UCSD-AML1 (cell line): Measurements from ENCODE around the gene MGAT3.
A peak's percentile ranks its signal among the peaks of the same experiment; 100 is the strongest.

Source experiments
- DNase-seq: peaks from one replicate; lab custom pipeline; 2025; ENCODE audit not compliant: unreplicated experiment; lab: John Stamatoyannopoulos, UW

Gene MGAT3

DNA sequence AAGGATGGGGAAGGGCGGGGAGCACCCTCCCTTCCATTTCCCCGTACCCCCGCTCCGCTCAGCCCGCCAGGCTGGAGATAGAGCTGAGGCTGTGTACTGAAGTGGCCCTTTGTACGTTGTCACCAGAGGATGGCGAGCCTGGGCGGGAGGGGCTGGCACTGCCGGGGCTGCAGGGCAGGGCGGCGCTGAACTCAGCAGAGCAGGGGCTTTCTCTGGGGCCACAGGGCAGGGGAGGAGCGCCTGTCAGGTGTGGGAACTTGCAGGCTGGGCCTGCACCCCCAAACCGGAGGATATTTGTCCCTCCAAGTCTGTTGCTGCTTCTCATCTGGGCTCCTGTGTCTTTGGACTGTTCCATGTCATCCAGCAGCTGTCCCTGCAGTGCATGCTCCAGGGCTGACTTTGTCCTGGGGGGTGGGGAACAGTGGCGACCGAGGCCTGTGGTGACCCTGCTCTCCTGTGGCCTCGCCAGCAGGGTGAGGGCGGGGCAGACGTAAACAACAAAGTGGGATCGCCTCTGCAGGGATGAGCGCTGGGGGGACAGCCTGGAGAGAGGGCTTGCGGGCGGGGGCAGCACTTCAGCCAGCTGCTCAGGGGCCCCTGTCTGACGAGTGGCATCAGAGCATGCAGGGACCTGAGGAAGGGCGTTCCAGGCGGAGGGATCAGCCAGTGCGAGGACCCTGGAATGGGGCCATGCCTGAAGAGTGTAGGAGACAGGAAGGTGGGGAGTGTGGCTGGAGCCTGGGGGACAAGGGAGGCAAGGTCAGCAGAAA, 13.1 kb downstream of the MGAT3 start:
- DNase-seq, result no peak

GRCh38 chr22:39470451-39471291, 13.9 kb downstream of the MGAT3 start:
- no peak for DNase-seq

- DNase-seq, result peak; percentile 50
These were observed 14.7 kb downstream of the MGAT3 start for GRCh38 chr22:39471381-39472141.

DNA sequence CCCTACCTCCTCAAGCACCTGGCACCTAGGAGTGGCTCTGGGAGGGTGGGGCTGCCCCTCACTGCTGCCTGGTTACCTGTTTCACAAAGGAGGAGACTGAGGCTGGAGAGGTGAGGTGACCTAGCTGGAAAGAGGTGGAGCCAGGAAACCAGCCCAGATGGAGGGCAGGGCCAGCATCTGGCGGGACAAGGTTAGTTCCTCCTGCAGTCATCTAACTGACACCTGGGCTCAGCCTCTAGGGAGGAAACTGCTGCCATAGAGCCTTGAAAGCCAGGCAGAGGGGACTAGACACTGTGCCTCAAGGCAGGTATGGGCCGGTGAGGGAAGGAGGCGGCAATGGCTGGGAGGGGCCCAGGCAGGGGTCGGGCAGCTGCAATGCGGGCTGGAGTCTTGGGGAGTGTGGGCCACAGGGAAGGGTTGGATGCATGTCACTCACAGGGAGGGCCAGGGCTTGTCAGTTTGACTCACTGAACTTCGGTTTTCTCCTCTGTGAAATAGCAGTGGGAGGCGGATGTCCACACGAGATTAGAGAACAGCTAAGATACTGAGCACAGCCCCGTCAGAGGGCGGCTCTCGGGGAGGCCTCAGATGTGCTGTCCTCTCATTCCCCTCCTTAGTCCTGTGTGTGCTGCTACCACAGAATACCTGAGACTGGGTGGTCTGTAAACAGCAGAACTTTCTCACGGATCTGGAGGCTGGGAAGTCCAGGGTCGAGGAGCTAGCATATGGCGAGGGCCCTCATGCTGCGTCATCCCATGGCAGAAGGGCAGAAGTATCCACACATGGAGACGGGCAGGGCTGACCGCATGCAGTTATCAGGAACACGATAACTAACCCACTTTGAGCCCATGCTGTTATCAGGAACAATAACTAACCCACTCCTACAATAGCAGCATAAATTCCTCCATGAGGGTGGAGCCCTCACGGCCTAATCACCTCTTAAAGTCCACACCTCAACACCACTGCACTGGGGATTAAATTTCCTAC, 16.1 kb downstream of the MGAT3 start:
- no peak for DNase-seq

DNA sequence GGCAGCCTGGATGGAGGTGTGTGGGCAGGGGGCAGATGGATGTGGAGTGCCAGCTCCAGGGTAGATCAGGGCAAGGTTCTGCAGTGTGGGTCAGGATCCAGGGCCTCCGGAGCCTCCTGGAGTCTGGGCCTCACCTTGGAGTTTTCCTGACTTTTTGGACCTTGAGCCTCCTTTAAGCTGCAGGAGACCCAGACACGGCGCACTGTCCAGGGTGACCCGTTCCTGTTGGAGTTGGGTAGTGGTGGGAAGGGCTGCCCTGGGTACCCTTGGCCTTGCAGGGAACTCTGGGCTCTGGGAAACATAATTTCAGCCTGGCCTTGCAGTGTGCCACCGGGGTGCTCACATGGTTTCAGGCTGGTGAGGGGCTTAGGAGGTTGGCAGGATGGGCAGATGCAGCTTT, 17.0 kb downstream of the MGAT3 start:
- no peak for DNase-seq

GRCh38 chr22:39474351-39475111, 17.7 kb downstream of the MGAT3 start:
- DNase-seq, result no peak

- DNase-seq, result no peak
These were observed 18.5 kb downstream of the MGAT3 start for GRCh38 chr22:39475337-39475736.

GRCh38 chr22:39475902-39476301, 19.1 kb downstream of the MGAT3 start:
- DNase-seq, result no peak

DNA sequence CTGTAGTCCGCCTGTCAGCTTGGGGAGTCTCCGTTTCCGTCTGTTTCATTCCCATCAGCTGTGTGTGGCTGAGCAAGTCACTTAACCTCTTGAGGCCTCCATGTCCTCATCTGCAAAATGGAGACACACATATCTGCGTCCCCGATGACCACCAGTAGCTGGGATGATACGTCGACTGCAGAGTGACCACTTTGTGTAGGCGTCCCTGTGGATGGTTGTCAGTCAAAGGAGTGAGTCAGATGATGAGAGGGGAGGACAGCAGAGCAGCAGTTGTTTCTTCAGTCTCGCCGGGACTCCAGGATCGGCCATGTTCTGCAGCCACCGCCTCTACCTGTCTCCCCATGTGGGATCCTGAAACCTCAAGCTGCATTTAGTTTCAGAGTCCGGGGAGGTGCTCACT, 19.9 kb downstream of the MGAT3 start:
- no peak for DNase-seq

DNA sequence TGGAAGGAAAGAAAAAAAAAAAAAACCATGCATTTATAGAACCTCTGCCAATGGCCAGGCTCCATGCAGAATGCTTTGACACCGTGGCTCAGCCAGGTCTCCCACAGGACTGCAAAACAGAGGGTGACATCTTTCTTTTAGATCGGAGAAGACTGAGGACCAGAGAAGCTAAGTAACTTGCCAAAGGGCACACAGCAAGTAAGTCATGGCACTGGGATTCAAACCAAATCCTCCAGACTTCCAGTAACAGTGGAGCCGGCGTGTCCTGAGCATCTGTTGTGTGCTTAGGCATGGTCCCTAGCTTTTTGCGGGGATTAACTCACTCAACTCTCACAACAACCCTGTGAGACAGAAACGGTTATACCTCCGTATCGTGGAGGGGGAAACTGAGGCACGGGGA, 20.7 kb downstream of the MGAT3 start:
- no peak for DNase-seq

GRCh38 chr22:39478441-39478850, 21.6 kb downstream of the MGAT3 start:
- peak; percentile 40 for DNase-seq

DNA sequence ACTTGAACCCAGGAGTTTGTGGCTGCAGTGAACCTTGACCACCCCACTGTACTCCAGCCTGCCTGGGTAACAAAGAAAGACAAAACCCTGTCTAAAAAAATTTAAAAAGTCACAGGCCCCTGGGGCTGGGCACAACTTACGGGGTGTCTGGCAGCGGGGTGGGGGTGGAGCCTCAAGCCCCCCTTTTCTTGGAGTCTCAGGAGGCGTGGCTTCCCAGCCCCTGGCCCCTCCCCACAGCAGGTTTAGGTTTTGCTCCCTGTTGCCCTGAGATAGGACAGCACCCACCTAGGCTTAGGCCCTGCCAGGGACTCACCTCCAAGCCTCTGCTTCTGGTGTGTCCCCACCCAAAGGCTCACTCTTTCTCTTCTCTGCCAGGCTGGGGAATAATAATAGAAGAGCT, 22.4 kb downstream of the MGAT3 start:
- DNase-seq, result no peak

- DNase-seq, result no peak
These were observed 23.7 kb downstream of the MGAT3 start for GRCh38 chr22:39480557-39480956.

DNA sequence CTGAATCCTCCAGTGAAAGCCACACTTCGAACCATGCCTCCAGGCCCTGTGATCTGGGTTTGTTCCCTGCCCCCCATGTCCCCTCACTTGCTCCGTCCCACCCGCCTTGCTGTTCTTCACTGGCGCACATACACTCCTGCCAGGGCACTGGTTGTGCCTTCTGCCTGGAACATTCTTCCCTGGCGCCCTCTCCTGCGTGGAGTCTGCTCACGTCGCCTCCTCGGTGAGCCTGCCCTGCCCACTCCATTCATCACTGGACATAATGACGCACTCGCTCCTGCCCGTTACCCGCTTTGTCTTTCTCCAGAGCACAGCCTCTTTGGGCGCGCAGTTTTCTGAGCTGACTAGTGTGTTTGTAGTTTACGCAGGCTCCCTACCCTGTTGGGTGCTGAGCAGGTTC, 24.2 kb downstream of the MGAT3 start:
- no peak for DNase-seq

DNA sequence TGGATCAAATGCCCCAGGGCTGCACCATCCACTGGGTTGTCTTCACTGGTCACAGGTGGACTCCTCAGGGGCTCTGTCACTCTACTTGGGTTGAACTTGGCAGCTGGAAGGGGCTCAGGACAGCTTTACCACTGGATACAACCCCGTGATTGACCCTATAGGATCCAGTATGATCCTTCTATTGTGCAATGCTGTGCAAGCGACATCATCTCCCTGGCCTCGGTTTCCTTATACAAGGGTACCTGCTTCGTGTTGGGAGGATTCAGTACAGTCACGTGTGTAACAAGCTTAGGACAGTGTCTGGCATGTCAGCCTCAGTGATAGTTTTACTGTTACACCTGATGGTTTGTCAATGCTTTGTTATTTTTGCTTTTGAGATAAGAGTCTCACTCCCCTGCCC, 24.8 kb downstream of the MGAT3 start:
- DNase-seq, result no peak

DNA sequence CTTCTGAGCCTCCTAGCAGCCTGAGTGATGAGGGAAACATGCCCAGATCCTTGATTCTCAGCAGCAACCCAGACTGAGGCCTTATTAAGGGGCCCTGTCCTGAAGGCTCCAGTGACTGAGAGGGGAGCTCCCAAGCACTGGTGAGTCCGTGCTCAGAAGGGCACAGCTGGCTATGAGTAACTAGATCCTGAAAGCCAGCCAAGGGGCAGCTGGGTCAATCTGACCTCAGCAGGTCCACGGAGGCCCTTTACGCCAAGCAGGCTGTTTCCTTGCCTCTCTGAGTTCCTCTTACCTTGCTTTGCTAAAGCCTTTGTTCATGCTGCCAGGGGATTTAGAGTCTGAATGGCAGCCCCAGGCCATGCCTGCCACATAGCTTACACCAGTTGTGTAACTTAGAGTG, 26.0 kb downstream of the MGAT3 start:
- no peak for DNase-seq

GRCh38 chr22:39486951-39487825, 30.4 kb downstream of the MGAT3 start:
- no peak for DNase-seq

DNA sequence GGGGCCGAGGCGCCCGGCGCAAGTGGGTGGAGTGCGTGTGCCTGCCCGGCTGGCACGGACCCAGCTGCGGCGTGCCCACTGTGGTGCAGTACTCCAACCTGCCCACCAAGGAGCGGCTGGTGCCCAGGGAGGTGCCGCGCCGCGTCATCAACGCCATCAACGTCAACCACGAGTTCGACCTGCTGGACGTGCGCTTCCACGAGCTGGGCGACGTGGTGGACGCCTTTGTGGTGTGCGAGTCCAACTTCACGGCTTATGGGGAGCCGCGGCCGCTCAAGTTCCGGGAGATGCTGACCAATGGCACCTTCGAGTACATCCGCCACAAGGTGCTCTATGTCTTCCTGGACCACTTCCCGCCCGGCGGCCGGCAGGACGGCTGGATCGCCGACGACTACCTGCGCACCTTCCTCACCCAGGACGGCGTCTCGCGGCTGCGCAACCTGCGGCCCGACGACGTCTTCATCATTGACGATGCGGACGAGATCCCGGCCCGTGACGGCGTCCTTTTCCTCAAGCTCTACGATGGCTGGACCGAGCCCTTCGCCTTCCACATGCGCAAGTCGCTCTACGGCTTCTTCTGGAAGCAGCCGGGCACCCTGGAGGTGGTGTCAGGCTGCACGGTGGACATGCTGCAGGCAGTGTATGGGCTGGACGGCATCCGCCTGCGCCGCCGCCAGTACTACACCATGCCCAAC, 31.2 kb downstream of the MGAT3 start:
- no peak for DNase-seq
